Naive thymus-derived CD4-positive, alpha-beta T cell (primary cell): Measurements from ENCODE around the gene DRAP1. TPM values are rescaled to one million over a fixed set of nuclear protein-coding genes. Genes with fewer than 3 reads are reported as not detected.
A peak's percentile ranks its signal among the peaks of the same experiment; 100 is the strongest.

ENCODE experiments used
- ATAC-seq: fragments of 150-1000 bp; cut with Tn5 transposase; 2 replicates; pipeline ENCODE4 v1.10.0; 2021; ENCODE audit warnings: mild to moderate bottlenecking, moderate library complexity
- CTCF ChIA-PET: fragments of 350-600 bp; sonication (Branson Sonifier 250); formaldehyde crosslinking; loops from one replicate; lab custom pipeline; 2021; ENCODE audit warnings: antibody characterized with exemption; lab: Charles Lee
- POLR2A ChIA-PET: fragments of 350-600 bp; sonication (Branson Sonifier 250); formaldehyde crosslinking; loops from one replicate; lab custom pipeline; 2021; ENCODE audit warnings: antibody characterized with exemption, inconsistent platforms; lab: Charles Lee
- DNase-seq, 9 donors: peaks; one replicate each; pipeline versions ENCODE4 v3.0.0 to v3.0.0-alpha.2; 2020 to 2022; ENCODE audit warnings: mixed read lengths in 1 of 9
- H3K27ac ChIP-seq: one replicate; pipeline ENCODE4 v1.7.0; 2013; ENCODE audit warnings: mild to moderate bottlenecking, low read depth, low read length, moderate library complexity
- H3K27me3 ChIP-seq, 2 donors: one replicate each; pipeline ENCODE4 v1.7.0; 2013; ENCODE audit warnings: low read length in 2 of 2, mild to moderate bottlenecking in 2 of 2, moderate library complexity in 2 of 2; ENCODE audit not compliant: control insufficient read depth in 2 of 2, insufficient read depth in 2 of 2
- H3K36me3 ChIP-seq, 3 experiments: 1 replicate in 2 of 3; 2 replicates in 1 of 3; pipeline ENCODE4 v1.7.0; 2013; ENCODE audit warnings: low read length in 3 of 3, mild to moderate bottlenecking in 3 of 3, moderate library complexity in 1 of 3; ENCODE audit not compliant: insufficient read depth in 3 of 3, control insufficient read depth in 2 of 3
- H3K4me1 ChIP-seq, 2 donors: one replicate each; pipeline ENCODE4 v1.7.0; 2013; ENCODE audit warnings: low read length in 2 of 2, mild to moderate bottlenecking in 2 of 2, moderate library complexity in 1 of 2; ENCODE audit not compliant: control insufficient read depth in 2 of 2, insufficient read depth in 2 of 2
- H3K4me3 ChIP-seq: 2 replicates; pipeline ENCODE4 v1.7.0; 2013; ENCODE audit warnings: mild to moderate bottlenecking, low read length
- H3K9me3 ChIP-seq, 3 experiments: 1 replicate in 2 of 3; 2 replicates in 1 of 3; pipeline ENCODE4 v1.7.0; 2013; ENCODE audit warnings: low read length in 3 of 3; ENCODE audit not compliant: control insufficient read depth in 2 of 3
- H3K27ac Mint-ChIP-seq, 9 donors: one replicate each; pipeline ENCODE4 v1.8.0; 2020 to 2022; ENCODE audit warnings: mixed read lengths in 9 of 9, mild to moderate bottlenecking in 8 of 9, moderate library complexity in 5 of 9, inconsistent platforms in 2 of 9
- H3K27me3 Mint-ChIP-seq, 5 donors: one replicate each; pipeline ENCODE4 v1.8.0; 2021 to 2022; ENCODE audit warnings: mixed read lengths in 5 of 5, mild to moderate bottlenecking in 1 of 5
- H3K36me3 Mint-ChIP-seq, 5 donors: one replicate each; pipeline ENCODE4 v1.8.0; 2020 to 2022; ENCODE audit warnings: mixed read lengths in 5 of 5, mild to moderate bottlenecking in 3 of 5, inconsistent platforms in 1 of 5
- H3K4me1 Mint-ChIP-seq, 7 donors: one replicate each; pipeline ENCODE4 v1.8.0; 2020 to 2022; ENCODE audit warnings: mixed read lengths in 7 of 7, mild to moderate bottlenecking in 3 of 7, inconsistent platforms in 1 of 7
- H3K4me3 Mint-ChIP-seq, 10 donors: one replicate each; pipeline ENCODE4 v1.8.0; 2020 to 2022; ENCODE audit warnings: mild to moderate bottlenecking in 10 of 10, mixed read lengths in 10 of 10, moderate library complexity in 6 of 10, inconsistent platforms in 2 of 10
- H3K9me3 Mint-ChIP-seq, 11 donors: one replicate each; pipeline ENCODE4 v1.8.0; 2020 to 2022; ENCODE audit warnings: mixed read lengths in 11 of 11, mild to moderate bottlenecking in 4 of 11, inconsistent platforms in 1 of 11, moderate library complexity in 1 of 11
- intact Hi-C, 2 donors: fragments of 100-400 bp; cut with micrococcal nuclease; formaldehyde crosslinking; loops; one replicate each; pipeline ENCODE4 v1.15.1; 2023
- polyA plus RNA-seq, 2 donors: library from polyadenylated mRNA; unstranded; fragments of 300-500 nt; fragmentation: Illumina TruSeq; gene quantifications; one replicate each; pipeline ENCODE4 v1.2.3, GENCODE V29; 2021
- total RNA-seq, 6 experiments: library from RNA in 5 of 6; stranded (reverse) in 5 of 6; gene quantifications; 1 replicate in 5 of 6; 2 replicates in 1 of 6; pipeline ENCODE4 v1.2.3 and lab custom pipeline; 2021 to 2026

Gene DRAP1
- total and polyA plus RNA-seq, 7 experiments from 2014 or later, result 72.6 to 166 (median 82.7) TPM

GRCh38 chr11:65895482-65895981 lies 23.7 kb upstream of the DRAP1 start:
- Mint-ChIP-seq H3K27me3 (peaks cover 0 to 3% (median 0%) of the 10 kb centered on the region in 5 donors), H3K4me3 (peak overlapping the region in 5 of 10 donors; percentile 3 to 39 (median 19)), H3K27ac (peak overlapping the region; percentile 6 to 77 (median 47)), H3K9me3 (no peaks in the 10 kb centered on the region), H3K4me1 (peaks cover 17 to 58% (median 34%) of the 10 kb centered on the region in 7 donors), H3K36me3 (no peaks in the 10 kb centered on the region)
- DNase-seq, result no peak
- Histone ChIP-seq H3K4me3 (no peak overlapping the region), H3K27me3 (peaks cover 0 to 6% of the 10 kb centered on the region in 2 donors), H3K36me3 (no peaks in the 10 kb centered on the region), H3K4me1 (peaks cover 39 to 43% of the 10 kb centered on the region in 2 donors), H3K9me3 (no peaks in the 10 kb centered on the region), H3K27ac (no peak overlapping the region)
- ChIA-PET CTCF (interaction anchor here (0.6 to 5.0 kb wide), 2 partner anchors 10 to 376 kb away, joined by 4 to 36 read pairs; no protein-coding TSS in a partner anchor), POLR2A (interaction anchor here (0.7 to 5.0 kb wide), 5 partner anchors 12 to 66 kb away, joined by 3 to 21 read pairs (median 3); partner anchors contain the start of gene SART1)
- intact Hi-C loops, result no loop called here
- ATAC-seq, result no peak

DNA sequence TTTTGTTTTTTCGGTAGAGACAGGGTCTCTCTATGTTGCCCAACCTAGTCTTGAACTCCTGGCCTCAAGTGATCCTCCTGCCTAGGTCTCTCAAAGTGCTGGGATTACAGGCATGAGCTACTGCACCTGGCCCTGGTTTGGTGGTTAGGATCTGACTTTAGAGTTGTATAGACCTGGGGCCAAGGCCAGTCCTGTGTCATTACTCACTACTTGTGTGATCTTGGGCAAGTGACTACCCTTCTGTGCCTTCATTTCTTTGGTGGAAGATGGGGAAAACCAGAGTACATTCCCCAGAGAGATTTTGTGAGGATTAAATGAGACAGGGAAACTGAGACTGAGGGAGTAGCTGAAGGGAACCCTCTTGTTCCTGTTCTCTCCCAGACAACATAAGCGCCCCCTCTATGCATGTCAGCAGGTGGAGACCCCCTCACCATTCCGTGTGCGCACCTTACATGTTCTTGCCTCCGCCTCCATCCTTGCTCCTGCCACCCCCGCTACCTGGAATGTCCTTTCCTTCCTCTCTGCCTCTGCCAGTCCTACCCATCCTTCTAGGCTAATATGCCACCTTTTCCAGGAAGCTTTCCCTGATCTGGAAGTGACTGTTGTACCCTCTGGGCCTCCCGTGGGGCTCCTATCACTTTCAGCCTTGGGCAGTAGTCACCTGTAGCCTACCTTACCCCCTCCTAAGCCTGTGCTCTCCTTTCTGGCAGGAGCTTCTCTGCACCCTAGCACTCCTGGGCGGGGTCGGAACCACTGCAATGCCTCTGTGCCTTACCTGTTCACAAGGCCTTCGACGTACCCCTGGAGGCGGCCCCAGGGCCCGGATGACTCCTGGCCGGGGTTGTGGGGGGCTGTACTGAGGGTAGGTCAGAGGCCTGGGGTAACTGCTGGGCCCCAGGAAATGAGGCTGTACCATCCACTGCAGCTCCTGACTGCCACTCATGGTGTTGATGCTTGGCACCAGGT lies 22.9 kb upstream of the DRAP1 start:
- ChIA-PET CTCF (interaction anchor here (0.6 to 5.0 kb wide), 2 partner anchors 11 to 375 kb away, joined by 4 to 36 read pairs; no protein-coding TSS in a partner anchor), POLR2A (interaction anchor here (0.6 to 5.0 kb wide), 8 partner anchors 11 to 227 kb away, joined by 3 to 21 read pairs (median 3); partner anchors contain the start of genes CFL1 and SART1)
- Mint-ChIP-seq H3K27ac (peak overlapping the region in 5 of 9 donors; percentile 6 to 67 (median 19)), H3K36me3 (no peaks in the 10 kb centered on the region), H3K4me1 (peaks cover 17 to 62% (median 38%) of the 10 kb centered on the region in 7 donors), H3K4me3 (peak overlapping the region in 2 of 10 donors; percentile 3 to 15), H3K27me3 (peaks cover 0 to 3% (median 0%) of the 10 kb centered on the region in 5 donors), H3K9me3 (no peaks in the 10 kb centered on the region)
- intact Hi-C loops, result no loop called here
- no peak for ATAC-seq
- H3K27me3 ChIP-seq, result peaks cover 0 to 6% of the 10 kb centered on the region in 2 donors
- H3K4me1 ChIP-seq, result peaks cover 43 to 48% of the 10 kb centered on the region in 2 donors
- no peak for DNase-seq
- no peak overlapping the region for H3K4me3 ChIP-seq
- H3K9me3 ChIP-seq, result no peaks in the 10 kb centered on the region
- no peak overlapping the region for H3K27ac ChIP-seq
- H3K36me3 ChIP-seq, result no peaks in the 10 kb centered on the region

GRCh38 chr11:65897020-65897471 lies 22.2 kb upstream of the DRAP1 start:
- H3K4me1 Mint-ChIP-seq, result peaks cover 15 to 62% (median 35%) of the 10 kb centered on the region in 7 donors
- no peaks in the 10 kb centered on the region for H3K36me3 ChIP-seq

GRCh38 chr11:65898656-65899355 lies 20.4 kb upstream of the DRAP1 start:
- POLR2A ChIA-PET, result interaction anchor here (1.4 to 6.5 kb wide), 4 partner anchors 8 to 29 kb away, joined by 3 to 108 read pairs (median 14); partner anchors contain the start of genes CCDC85B and FIBP
- Histone ChIP-seq H3K4me3 (no peak overlapping the region), H3K36me3 (no peaks in the 10 kb centered on the region), H3K9me3 (no peaks in the 10 kb centered on the region), H3K27ac (peak overlapping the region; percentile 1), H3K4me1 (peaks cover 23 to 26% of the 10 kb centered on the region in 2 donors), H3K27me3 (peaks cover 0 to 6% of the 10 kb centered on the region in 2 donors)
- H3K4me1 Mint-ChIP-seq, result peaks cover 7 to 51% (median 20%) of the 10 kb centered on the region in 7 donors
- peak overlapping the region; percentile 62 to 83 (median 73) for H3K4me3 Mint-ChIP-seq
- CTCF ChIA-PET, result interaction anchor here (0.8 to 1.3 kb wide), 4 partner anchors 9 to 60 kb away, joined by 3 to 5 read pairs (median 3); partner anchors contain the start of gene CCDC85B
- peak overlapping the region in 6 of 9 donors; percentile 24 to 75 (median 72) for H3K27ac Mint-ChIP-seq
- H3K27me3 Mint-ChIP-seq, result peaks cover 0 to 10% (median 3%) of the 10 kb centered on the region in 5 donors
- no peaks in the 10 kb centered on the region for H3K36me3 Mint-ChIP-seq
- DNase-seq (no peak), ATAC-seq (no peak)
- H3K9me3 Mint-ChIP-seq, result no peaks in the 10 kb centered on the region
- intact Hi-C loops, result no loop called here

More at GRCh38 chr11:65897020-65897471, 22.2 kb upstream of the DRAP1 start:
- H3K4me3 ChIP-seq, result no peak overlapping the region
- H3K4me1 ChIP-seq, result peaks cover 39 to 43% of the 10 kb centered on the region in 2 donors
- intact Hi-C loops, result no loop called here
- H3K27me3 ChIP-seq, result peaks cover 0 to 6% of the 10 kb centered on the region in 2 donors
- Mint-ChIP-seq H3K27me3 (peaks cover 0 to 4% (median 0%) of the 10 kb centered on the region in 5 donors), H3K36me3 (no peaks in the 10 kb centered on the region), H3K27ac (peak overlapping the region in 1 of 9 donors; percentile 29), H3K9me3 (no peaks in the 10 kb centered on the region), H3K4me3 (peak overlapping the region in 1 of 10 donors; percentile 36)
- no peaks in the 10 kb centered on the region for H3K9me3 ChIP-seq
- ChIA-PET POLR2A (interaction anchor here (0.6 to 5.0 kb wide), 5 partner anchors 21 to 227 kb away, joined by 3 to 21 read pairs (median 3); partner anchors contain the start of gene CFL1), CTCF (interaction anchor here (5.0 kb wide), 1 partner anchor 12 kb away, joined by 36 read pairs; no protein-coding TSS in a partner anchor)
- ATAC-seq (no peak), DNase-seq (no peak)
- no peak overlapping the region for H3K27ac ChIP-seq

- no peaks in the 10 kb centered on the region for H3K9me3 ChIP-seq
- H3K27me3 Mint-ChIP-seq, result peaks cover 0 to 11% (median 3%) of the 10 kb centered on the region in 5 donors
- peaks cover 0 to 6% of the 10 kb centered on the region in 2 donors for H3K27me3 ChIP-seq
- CTCF ChIA-PET, result interaction anchor here (1.1 to 1.8 kb wide), 2 partner anchors 9 to 12 kb away, joined by 3 to 7 read pairs; partner anchors contain the start of gene CCDC85B
- peak overlapping the region; percentile 51 for H3K4me3 ChIP-seq
- H3K4me1 ChIP-seq, result peaks cover 17 to 19% of the 10 kb centered on the region in 2 donors
- ATAC-seq (no peak), DNase-seq (peak in 2 of 9 donors; percentile 52 to 81)
- intact Hi-C loops, result loop anchor here (1.0 to 10.0 kb wide), 6 partner anchors 9 to 155 kb away; partner anchors contain the start of genes C11orf68 (in 2 of the 2), CCDC85B (in 2 of the 2), DRAP1 (in 2 of the 2) and SART1 (in 1 of the 2)
- no peaks in the 10 kb centered on the region for H3K36me3 Mint-ChIP-seq
- H3K4me3 Mint-ChIP-seq, result peak overlapping the region in 9 of 10 donors; percentile 20 to 81 (median 62)
- H3K9me3 Mint-ChIP-seq, result no peaks in the 10 kb centered on the region
- peak overlapping the region; percentile 47 for H3K27ac ChIP-seq
- no peaks in the 10 kb centered on the region for H3K36me3 ChIP-seq
- peak overlapping the region in 2 of 9 donors; percentile 63 to 65 for H3K27ac Mint-ChIP-seq
- peaks cover 7 to 45% (median 12%) of the 10 kb centered on the region in 7 donors for H3K4me1 Mint-ChIP-seq
- POLR2A ChIA-PET, result interaction anchor here (1.4 to 6.5 kb wide), 4 partner anchors 9 to 29 kb away, joined by 3 to 108 read pairs (median 14); partner anchors contain the start of genes CCDC85B and FIBP
These were observed 19.7 kb upstream of the DRAP1 start for GRCh38 chr11:65899356-65900124.
